SW480 (cell line): ENCODE data around the gene RARG.
A peak's percentile ranks its signal among the peaks of the same experiment; 100 is the strongest.

Experiments
- DNase-seq: peaks from one replicate; pipeline ENCODE4 v3.0.0-alpha.2; 2016; ENCODE audit warnings: low spot score

Gene RARG

DNA sequence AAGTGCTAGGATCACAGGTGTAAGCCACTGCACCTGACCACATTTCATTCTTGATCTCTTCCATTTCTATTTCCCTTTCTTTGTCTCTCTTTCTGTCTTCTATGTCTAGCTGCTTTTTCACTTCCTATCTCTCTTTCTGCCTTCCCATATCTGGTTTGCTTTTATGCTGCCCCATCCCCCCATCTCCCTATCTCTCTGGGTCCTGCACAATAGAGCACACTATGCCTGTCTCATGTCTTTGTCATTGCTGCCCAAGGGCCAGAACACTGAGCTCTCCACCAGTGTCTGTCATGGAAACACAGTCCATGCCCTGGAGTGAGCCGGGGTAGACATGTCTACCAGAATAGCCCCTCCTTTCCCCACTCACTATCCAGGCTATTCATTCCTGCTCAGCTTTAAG is 12.3 kb upstream of the RARG start:
- no peak for DNase-seq

DNA sequence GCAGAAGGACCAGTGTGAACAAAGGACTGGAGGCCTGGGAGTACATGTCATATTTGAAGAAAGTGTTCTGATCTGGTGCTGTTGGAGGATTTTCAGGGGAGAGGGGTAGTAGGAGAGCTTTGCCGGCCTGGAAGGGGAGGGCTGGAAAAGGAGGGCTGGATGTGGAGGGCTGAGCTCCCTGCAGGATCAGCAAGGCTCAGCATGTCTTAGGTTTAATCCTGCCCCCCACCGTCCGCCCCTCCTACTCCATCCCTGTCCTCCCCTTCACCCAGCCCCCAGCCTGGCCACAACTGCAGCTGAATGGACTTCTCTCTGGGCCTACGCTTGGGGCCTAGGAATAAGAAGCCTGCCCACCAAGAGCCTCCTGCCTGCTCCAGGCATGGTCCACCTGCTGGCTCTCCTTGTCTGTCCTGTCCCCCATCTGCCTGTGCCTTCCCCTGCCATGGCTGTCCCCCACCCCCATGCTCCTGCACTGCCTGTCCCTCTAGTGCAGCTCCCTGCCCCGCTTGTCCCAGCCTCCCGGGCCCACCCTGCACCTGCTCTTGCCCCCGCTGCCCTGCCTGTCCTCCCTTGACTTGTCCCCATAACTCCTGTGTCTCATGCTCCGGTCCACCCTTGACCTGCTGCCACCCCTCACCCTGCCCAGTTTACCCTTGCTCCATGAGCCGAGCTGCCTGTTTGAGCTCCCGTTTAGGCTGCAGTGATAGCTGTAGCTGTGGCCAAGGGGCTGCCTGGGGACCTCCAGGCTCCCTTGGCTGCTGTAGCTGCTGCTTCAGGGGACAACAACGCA is 9.8 kb upstream of the RARG start:
- no peak for DNase-seq

DNA sequence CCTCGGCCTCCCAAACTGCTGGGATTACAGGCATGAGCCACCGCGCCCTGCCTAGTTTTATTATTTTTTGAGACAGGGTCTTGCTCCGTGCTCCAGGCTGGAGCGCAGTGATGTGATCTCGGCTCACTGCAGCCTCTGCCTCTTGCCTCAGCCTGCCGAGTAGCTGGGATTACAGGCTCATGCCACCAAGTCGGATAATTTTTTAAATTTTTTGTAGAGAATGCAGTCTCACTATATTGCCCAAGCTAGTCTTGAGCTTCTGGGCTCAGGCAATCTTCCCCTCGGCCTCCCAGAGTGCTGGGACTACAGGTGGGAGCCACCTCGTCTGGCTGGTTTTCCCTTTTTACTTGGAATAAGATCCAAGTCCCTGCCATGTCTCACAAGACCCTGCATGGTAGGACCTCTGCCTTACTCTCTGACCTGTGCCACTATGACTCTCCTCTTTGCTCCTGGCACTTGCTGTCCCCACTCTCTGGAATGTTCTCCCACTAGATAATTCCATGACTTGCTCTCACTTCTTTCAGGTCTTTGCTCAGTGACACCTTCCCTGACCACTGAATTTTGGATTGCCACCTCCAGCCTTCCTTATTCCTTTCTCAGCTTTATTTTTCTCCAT is 7.7 kb upstream of the RARG start:
- DNase-seq, result no peak

DNA sequence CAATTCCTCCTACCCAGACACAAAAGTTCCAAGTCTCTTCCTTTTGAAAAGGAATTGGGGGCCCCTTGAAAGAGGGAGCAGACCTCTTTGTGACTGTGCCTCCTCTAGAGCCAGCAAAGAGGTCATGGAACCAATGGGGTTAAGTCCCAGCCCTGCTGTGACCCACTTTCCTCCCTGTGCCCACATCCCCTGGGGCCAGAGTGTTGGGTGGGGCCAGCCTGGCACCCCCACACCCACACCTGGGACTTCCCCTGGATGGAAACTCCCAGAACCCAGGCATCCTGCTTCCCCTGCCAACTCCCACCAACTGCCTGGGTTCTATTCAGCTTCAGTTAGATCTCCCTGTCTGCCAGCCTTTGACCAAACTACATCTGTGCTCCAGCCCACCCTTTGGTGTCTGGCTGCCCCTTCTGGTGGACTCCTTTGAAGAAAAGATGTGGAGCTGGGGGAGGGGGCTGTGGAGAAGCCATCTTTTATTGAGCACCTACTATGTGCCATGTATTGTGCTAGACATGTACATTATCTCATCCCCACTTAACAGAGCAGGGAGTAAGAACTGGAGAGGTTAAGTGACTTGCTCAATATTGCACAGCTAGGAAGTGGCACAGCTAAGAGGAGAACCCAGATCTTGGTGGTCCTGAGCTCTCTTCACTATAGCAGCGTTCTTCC is 4.6 kb upstream of the RARG start:
- no peak for DNase-seq

DNA sequence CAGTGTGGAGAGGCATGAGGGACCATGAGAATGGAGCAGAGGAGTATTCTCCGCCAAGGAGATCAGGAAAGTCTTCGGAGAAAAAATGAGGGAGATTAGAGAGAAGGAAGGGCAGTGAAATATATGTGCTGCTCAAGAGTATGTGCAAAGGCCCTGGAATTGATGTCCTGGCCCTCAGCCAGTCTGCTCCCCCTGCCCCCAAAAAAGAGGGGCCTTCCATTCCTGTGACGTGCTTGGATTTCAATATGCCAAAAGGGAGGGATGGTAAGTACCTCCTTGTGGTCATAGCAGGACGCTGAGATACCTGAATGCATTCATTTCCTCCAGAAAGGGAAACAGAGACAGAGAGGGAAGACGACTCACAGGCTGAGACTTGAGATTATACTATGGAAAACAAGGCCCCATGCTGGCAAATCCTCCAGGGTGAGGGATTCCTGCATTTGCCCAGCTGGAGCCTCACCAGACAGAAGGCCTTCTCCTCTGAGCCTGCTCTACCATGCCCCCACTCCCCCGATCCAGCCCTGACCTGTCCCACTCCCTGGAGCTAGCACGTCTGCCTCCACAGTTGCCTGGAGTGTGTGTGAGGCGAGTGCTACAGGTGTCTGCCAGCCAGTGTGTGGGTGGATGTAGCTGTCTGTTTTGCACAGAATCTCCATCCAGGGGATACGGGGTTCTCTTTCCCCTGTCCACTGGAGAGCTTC is 3.9 kb upstream of the RARG start:
- DNase-seq, result no peak

DNA sequence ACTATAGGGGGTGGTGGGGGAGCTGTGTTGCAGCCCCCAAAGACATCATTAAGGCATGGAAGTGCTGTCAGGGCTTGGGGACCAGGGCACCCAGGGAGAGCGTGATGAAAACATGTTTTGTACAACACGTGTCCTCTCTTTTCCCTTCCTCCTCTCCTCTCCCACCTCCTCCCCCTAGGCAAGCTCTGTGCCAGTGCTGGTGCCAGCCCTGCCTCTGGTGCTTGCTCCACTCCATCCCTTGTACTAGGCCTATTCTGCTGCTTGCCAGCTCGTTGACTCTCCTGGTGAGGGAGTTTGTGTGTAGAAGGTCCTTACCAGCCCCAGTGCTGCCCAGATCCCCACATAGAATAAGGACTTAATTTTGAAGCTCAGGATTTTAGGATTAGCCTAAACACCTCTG is 3.2 kb upstream of the RARG start:
- DNase-seq, result no peak

DNA sequence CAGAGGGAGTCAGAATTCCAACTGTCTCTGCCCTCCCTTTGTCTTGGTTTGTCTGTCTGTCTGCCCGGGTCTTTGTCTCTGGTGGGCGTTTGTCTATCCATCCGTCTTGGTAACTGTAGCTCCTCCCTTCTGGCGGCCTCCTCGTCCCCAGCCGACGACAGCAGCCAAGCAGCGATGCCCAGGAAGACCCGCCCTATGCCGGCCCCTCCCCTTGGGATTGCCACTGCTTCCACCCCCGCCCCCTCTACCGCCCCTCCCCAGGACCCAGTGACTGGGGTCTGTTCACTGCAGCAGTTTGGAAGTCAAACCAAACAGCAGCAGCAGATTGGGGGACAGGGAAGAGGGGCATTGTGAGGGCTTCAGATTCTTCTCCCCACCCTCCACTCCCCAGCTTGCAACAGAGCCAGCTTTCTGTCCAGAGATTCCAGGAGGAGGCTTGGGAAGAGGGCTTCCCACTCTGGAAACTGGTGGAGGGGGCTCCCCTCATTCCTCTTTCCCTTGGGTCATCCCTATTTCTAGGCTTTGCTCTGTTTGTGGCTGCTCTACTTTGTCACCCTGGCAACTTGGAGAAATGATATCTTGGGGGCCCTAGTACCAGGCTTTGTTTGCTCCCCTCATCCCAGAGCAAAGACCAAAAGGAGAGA is 2.4 kb upstream of the RARG start:
- no peak for DNase-seq

DNA sequence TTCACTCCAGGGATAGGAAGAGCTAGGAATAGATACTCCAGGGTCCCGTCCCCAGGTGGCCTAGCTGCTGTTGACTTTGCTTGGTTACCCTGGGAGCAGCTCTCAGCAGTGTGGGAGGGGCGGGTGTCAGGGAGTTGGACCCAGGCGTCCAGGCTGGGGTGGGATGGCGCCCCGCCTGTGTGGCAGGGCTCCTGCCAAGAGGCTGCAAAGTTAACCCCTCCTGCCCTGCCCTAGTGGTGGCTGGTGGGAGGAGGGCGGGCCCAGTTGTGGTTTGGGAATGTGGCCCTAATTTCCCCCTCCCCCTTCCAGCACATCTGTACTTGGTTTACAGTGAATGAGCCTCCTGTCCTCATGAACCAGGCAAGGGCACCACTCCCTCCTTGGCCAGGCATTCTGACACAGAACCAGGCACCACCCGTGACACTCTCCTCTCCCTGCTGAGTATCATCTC is 1.7 kb upstream of the RARG start:
- DNase-seq, result no peak

DNA sequence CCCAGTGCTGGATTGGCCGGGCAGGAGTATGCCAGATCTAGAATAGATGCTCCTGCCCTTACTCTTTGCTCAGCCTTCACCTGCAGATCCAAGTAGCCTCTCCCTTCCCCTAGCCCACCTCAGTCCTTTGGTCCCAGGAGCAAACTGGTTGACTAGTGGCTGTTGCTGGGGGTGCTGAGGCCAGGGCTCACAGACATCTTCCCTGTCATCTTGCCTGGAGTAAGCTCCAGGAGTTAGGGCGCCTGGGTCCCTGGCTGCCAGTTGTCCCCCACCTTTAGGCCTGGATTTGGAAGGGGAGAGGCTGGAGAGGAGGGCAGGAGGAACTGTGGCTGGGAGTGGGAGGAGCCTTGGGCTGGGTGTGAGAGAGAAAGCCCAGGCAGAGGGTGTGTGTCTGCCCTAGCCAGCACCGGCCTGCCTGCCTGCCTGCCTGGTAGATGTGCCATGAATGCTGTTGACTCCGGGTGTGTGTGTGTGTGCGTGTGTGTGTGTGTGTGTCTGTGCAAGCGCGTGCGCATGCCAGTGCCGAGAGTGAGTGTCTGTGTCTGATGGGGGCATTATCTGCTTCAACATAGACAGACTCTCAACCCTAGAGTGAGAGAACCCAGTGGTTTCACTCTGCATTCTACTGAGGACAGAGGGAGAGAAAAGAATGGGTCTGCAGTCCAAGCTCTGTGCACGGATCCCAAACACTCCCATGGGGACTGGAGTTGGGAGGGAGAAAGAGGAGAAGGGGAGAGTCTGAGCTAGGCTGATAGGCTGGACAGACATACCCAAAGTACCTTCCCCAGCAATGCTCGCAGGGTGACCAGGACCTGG is 845 bp upstream of the RARG start:
- DNase-seq, result peak; percentile 61

DNA sequence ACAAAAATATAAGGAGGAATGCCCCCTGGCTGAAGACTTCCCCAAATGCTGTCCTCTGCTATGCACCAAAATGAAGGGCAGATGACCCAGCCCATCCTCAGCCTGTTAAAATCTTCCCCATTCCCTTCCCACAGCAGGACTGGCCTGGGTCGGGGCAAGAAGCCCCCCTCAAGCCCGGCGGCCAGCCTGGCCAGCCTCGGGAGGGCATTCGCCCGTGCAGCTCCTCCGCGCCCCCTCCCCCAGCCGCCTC is 413 bp downstream of the RARG start:
- no peak for DNase-seq

DNA sequence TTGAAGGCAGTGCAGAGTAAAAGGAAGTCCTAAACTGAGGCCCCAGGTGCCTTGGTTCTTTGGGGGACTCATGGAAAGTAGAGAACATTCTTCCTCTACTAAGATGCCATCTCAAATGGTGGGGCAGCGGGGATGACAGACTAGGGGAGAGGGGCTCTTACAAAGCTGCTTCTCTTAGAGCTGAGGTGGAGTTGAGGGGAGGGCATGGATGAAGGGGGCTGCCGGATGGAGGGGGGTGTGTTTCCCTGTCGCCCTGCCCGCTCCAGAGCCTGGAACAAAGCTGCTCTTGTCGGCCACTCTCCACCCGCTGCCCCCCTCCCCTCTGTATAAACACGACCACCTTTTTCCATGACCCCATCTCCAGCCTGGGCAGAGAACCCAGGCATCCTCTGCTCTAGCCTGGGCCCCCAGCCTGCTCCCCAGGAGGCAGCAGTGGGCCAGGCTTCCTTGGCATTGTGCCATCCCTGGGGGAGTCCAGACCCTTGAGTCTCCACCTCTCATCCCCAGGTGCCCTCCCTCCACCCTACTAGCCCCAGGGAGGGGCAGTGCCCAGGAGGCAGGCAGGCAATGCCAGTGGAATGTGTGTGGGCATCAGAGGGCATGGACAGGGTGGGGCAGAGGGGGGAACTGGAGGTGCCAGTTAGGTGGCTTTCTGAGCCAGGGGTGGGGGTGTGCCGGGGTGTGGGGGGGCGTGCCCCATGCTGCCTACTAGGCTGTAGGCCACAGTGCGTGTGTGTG is 1.7 kb downstream of the RARG start:
- peak; percentile 64 for DNase-seq

DNA sequence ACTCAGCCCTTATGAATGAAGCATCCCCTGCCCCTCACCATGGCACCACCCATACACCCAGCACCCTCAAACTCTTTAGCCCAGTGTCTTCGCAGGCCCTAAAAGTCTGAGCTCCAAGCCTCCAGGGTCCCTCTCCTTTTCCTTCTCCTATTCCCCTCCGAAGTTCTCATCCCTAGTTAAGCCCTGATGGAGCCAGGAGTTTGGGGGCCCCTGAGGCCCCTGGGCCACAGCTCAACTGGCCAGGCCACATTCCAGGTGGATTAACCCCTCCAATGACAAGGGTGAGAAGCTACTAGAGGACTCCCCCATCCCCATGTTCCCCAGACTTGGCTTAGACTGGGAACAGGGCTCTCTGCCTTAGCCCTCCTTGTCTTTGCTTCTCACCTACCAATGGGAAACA is 2.6 kb downstream of the RARG start:
- DNase-seq, result no peak

DNA sequence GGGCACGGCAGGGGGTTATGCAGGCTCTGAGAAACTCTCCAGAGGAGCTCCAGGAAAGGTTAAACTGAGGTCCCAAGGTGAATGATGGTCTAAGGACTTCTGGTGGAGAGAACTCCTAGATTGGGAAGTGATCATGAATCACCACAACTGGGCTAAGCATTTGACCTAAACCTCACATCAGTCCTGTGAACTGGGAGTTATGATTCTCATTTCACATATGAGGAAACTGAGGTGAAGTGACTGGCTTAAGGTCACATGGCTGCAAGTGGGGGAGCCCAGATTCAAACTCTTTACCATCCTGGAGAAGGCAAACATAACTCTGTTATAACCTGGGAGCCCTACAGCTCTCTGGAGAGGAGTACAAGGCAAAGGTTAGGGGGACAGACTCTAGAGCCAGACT is 4.2 kb downstream of the RARG start:
- DNase-seq, result no peak

DNA sequence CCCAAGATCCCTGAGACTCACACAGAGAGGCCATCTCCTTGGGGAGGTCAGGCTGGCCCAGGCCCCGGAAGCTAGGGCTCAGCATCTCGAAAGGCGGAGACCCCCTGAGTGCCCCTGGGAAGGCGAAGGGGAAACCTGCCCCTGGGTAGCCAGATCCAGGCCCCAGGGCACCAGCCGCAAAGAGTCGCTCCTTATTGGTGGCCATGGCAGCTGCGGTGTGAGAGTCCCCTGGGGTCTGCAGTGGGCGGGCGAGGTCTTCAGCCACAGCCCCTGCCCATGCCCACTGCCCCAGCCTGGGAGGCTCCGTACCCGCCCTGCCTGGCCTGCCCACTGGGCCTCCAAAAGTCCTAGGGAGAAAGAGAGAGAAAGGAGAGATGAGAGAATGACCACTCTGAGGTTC is 4.7 kb downstream of the RARG start:
- DNase-seq, result no peak

DNA sequence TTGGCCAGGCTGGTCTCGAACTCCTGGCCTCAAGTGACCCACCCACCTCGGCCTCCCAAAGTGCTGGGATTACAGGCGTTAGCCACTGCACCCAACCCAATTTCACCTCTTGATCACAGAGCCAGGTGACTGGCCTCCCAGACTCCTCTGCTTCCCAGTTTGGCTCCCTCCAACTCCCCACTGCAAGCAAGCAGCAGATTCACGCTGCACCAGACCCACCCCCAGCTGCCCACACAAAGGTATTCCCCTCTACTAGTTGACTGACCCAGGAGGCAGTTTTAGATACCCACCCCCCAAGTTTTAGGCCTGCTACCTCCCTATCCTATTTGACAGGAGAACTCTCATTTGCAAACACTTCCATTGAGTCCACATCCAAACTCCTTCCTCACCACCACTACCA is 5.2 kb downstream of the RARG start:
- DNase-seq, result no peak

DNA sequence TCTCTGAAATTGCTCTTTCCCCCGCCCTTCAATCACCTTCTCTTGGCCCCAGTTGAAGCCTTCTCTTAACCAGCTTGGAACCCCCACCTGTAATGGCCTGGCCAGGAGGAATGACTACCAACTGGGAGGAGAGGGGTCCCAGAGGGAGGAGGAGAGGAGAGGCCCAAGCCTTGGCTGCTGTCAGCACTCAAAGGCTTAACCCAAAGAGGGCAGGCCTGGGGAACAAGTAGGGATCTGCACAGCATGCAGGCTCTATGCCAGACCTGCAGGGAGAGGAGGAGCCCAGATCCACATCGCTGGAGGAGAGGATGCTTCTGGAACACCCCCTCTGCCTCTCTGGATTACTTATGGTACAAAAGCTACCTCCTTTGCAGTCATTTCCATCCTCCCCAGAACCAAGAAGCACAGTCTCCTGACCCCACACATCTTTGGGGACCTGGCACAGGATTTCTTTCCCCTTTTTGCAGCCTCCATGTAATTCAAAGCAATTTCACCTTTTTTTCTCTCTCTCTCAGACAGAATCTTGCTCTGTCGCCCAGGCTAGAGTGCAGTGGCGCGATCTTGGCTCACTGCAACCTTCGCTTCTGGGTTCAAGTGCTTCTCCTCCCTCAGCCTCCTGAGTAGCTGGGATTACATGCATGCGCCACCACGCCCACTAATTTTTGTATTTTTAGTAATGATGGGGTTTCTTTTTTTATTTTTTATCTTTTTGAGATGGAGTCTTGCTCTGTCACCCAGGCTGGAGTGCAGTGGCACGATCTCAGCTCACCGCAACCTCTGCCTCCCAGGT is 6.2 kb downstream of the RARG start:
- DNase-seq, result no peak

DNA sequence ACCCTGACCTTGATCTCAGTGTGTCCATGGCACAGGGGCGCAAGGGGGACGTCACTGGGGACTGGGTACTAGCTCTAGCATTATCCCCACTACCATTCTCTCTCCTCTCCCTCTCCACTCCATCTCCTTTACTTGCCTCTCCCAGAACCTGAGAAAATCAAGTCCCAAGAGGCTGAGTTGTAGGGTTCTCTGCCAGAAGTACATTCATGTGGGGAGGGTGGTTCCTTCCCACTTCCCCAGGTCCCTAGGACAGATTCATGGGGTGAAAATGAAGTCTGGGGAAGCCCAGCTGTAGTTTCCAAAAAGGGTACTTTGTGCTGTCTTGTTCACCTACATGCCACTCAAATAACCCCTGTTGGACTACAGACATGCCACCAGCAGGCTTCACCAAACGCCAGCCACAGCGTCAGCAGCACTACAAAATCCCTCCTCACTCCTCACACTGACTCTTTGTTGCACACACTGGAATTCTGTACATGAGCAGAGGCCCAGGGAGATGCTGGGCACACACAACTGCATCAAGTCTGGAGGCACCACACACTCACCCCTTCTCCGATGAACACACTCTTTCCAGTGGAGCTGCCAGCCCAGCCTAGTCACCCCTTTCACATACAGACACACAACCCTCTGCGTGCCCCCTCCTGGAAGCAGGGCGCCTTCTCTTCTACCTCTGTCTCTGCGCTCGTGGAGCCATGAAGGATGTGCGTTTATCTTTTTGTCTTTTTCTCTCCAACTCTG is 6.9 kb downstream of the RARG start:
- no peak for DNase-seq

DNA sequence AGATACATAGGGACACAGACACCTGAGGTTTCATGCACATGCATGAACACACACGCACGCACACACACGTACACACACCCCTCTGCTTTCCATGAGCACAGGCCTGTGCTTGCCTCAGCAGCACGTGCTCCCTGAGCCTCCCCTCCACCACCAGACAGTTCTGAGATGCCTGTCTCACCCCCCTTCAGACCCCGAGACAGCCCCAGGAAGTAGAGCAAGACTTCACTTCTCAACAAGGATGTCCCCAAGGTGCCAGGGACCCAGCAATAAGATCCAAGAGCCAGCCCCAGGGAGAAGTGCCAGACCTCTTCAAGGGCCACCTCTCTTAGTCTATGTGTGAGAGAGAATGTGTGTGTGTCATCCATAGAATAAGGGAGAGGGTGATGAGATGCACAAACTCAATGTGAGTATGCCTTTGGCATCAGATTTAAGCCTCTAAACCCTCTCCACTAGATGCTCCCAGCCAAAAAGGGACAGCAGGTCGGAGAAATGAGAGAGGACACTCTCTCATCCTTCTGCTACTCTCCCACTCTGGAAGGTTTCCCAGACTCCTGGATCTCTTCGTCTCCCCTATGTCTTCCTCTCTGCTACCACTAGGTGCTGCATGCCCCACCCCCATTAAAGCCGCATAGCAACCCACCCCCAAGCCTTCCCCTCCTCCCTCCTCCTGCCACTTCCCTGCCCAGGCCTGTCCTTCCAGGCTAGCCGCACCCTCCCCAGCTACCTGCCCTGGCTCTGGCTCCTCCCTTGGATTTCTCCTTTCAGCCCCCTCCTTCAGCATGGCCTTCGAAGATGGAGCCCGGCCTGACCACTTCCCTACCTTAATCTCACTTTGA is 7.7 kb downstream of the RARG start:
- no peak for DNase-seq
